Gastroesophageal sphincter (tissue), 4 donors: ENCODE results near the gene SLC6A14. TPM values are rescaled to one million over a fixed set of nuclear protein-coding genes. Genes with fewer than 3 reads are reported as not detected.

Source experiments
- ATAC-seq: fragments of 150-250 bp; one replicate; pipeline ENCODE4 v1.9.1; 2016; ENCODE audit warnings: mild to moderate bottlenecking, moderate library complexity
- H3K27ac ChIP-seq, 4 donors: fragments of 200-600 bp; sonication (generic) in 3 of 4; 1 replicate in 3 of 4; 2 replicates in 1 of 4; pipeline ENCODE4 v1.5.1; 2016 to 2019
- H3K27me3 ChIP-seq: fragments of 200-600 bp; sonication (generic); one replicate; pipeline ENCODE4 v1.5.1; 2019
- H3K36me3 ChIP-seq, 2 donors: fragments of 200-600 bp; sonication (generic); one replicate each; pipeline ENCODE4 v1.5.1; 2019; ENCODE audit warnings: control low read depth in 1 of 2
- H3K4me1 ChIP-seq, 3 donors: fragments of 200-600 bp; sonication (generic); 1 replicate in 2 of 3; 2 replicates in 1 of 3; pipeline ENCODE4 v1.5.1; 2016 to 2019; ENCODE audit warnings: control low read depth in 2 of 3
- H3K4me3 ChIP-seq, 2 donors: fragments of 200-600 bp; sonication (generic); one replicate each; pipeline ENCODE4 v1.5.1; 2019; ENCODE audit warnings: mild to moderate bottlenecking in 1 of 2, moderate library complexity in 1 of 2
- H3K9me3 ChIP-seq, 3 donors: fragments of 200-600 bp; sonication (generic); one replicate each; pipeline ENCODE4 v1.5.1; 2017 to 2019; ENCODE audit warnings: control low read depth in 2 of 3
- CTCF ChIP-seq, 4 experiments: fragments of 200-600 bp in 2 of 4; fragments of 450-650 bp in 2 of 4; sonication (generic) in 1 of 4; IDR thresholded peaks; one replicate each; pipeline ENCODE4 v1.5.1; 2017 to 2019; ENCODE audit warnings: antibody characterized with exemption in 4 of 4, mild to moderate bottlenecking in 2 of 4, moderate library complexity in 2 of 4
- EP300 ChIP-seq: sonication (generic); formaldehyde crosslinking; IDR thresholded peaks from one replicate; pipeline ENCODE4 v1.6.1; 2017; ENCODE audit warnings: antibody characterized with exemption, mild to moderate bottlenecking
- POLR2A ChIP-seq, 2 donors: fragments of 450-650 bp; IDR thresholded peaks; one replicate each; pipeline ENCODE4 v1.6.1; 2017; ENCODE audit warnings: antibody characterized with exemption in 2 of 2, mild to moderate bottlenecking in 2 of 2, moderate library complexity in 1 of 2
- POLR2AphosphoS5 ChIP-seq: sonication (generic); formaldehyde crosslinking; IDR thresholded peaks from one replicate; pipeline ENCODE4 v1.6.1; 2017; ENCODE audit warnings: antibody characterized with exemption
- WGBS, 2 donors: methylation state at CpG; one replicate each; pipeline ENCODE4 v1.1.5; 2018; ENCODE audit warnings: low coverage in 1 of 2; 5-methylcytosine and 5-hydroxymethylcytosine counted together
- total RNA-seq, 4 donors: library from RNA; depleted of rRNA; stranded (reverse); fragments of >200 nt; gene quantifications; one replicate each; pipeline ENCODE4 v1.1.0, GENCODE V29; 2016

SLC6A14 gene
- total RNA-seq, 4 donors from 2014 or later: 1.0 TPM; not detected in 3

GRCh38 chrX:116417214-116417613 lies 19.2 kb upstream of the SLC6A14 start:
- WGBS, 2 donors: 43 to 100% methylated on average over 1 of the region's 1 CpG
- Histone ChIP-seq H3K27me3 (no peaks in the 10 kb centered on the region), H3K36me3 (no peaks in the 10 kb centered on the region), H3K9me3 (no peaks in the 10 kb centered on the region), H3K4me3 (no peak overlapping the region), H3K27ac (no peak overlapping the region), H3K4me1 (no peaks in the 10 kb centered on the region)
- no peak for TF ChIP-seq POLR2AphosphoS5
- TF ChIP-seq EP300: no peak
- TF ChIP-seq CTCF (IDR thresholded peaks at IDR 0.05): no peak
- no peak for TF ChIP-seq POLR2A (IDR thresholded peaks at IDR 0.05)
- ATAC-seq: no peak

GRCh38 chrX:116417968-116418367 lies 18.4 kb upstream of the SLC6A14 start:
- no peaks in the 10 kb centered on the region for H3K27me3 ChIP-seq
- no peaks in the 10 kb centered on the region for H3K36me3 ChIP-seq
- H3K9me3 ChIP-seq: no peaks in the 10 kb centered on the region
- ATAC-seq: no peak
- H3K4me1 ChIP-seq: no peaks in the 10 kb centered on the region
- TF ChIP-seq CTCF (IDR thresholded peaks at IDR 0.05): no peak
- no peak for TF ChIP-seq EP300
- no peak for TF ChIP-seq POLR2AphosphoS5
- TF ChIP-seq POLR2A (IDR thresholded peaks at IDR 0.05): no peak
- 43 to 50% methylated on average over 4 of the region's 4 CpGs for WGBS, 2 donors
- no peak overlapping the region for H3K4me3 ChIP-seq
- no peak overlapping the region for H3K27ac ChIP-seq

GRCh38 chrX:116427978-116428377 lies 8.4 kb upstream of the SLC6A14 start:
- WGBS, 2 donors: 85 to 90% methylated on average over 3 of the region's 3 CpGs
- Histone ChIP-seq H3K4me1 (no peaks in the 10 kb centered on the region), H3K9me3 (no peaks in the 10 kb centered on the region), H3K27me3 (no peaks in the 10 kb centered on the region), H3K27ac (no peak overlapping the region), H3K4me3 (no peak overlapping the region), H3K36me3 (no peaks in the 10 kb centered on the region)
- no peak for ATAC-seq
- no peak for TF ChIP-seq EP300
- no peak for TF ChIP-seq POLR2A (IDR thresholded peaks at IDR 0.05)
- no peak for TF ChIP-seq POLR2AphosphoS5
- TF ChIP-seq CTCF (IDR thresholded peaks at IDR 0.05): no peak

GRCh38 chrX:116435597-116435996 lies 809 bp upstream of the SLC6A14 start:
- no peak for ATAC-seq

More at GRCh38 chrX:116435597-116435996, 809 bp upstream of the SLC6A14 start:
- no peak overlapping the region for H3K27ac ChIP-seq
- no peaks in the 10 kb centered on the region for H3K36me3 ChIP-seq
- H3K27me3 ChIP-seq: no peaks in the 10 kb centered on the region
- no peaks in the 10 kb centered on the region for H3K9me3 ChIP-seq
- TF ChIP-seq POLR2A (IDR thresholded peaks at IDR 0.05) (no peak), CTCF (IDR thresholded peaks at IDR 0.05) (no peak), EP300 (no peak), POLR2AphosphoS5 (no peak)
- no peaks in the 10 kb centered on the region for H3K4me1 ChIP-seq
- H3K4me3 ChIP-seq: no peak overlapping the region
